HepG2 (cell line): ENCODE data around the gene SRC. TPM values are rescaled to one million over a fixed set of nuclear protein-coding genes. Genes with fewer than 3 reads are reported as not detected.

Experiments
- ATRX ChIP-seq: sonication (generic); formaldehyde crosslinking; IDR thresholded peaks from 2 replicates; pipeline ENCODE4 v1.4.0; 2020; ENCODE audit warnings: missing genetic modification reagents, borderline replicate concordance
- CCAR2 ChIP-seq: fragments of 200-400 bp; formaldehyde crosslinking; optimal IDR thresholded peaks from 2 replicates; pipeline ENCODE3; 2018; ENCODE audit warnings: low read depth, mild to moderate bottlenecking, low read length, moderate library complexity
- EZH2 ChIP-seq: conservative IDR thresholded peaks from 2 replicates; pipeline ENCODE4 v1.6.1; 2012; ENCODE audit warnings: mild to moderate bottlenecking, low read depth, low read length, moderate library complexity
- FOXM1 ChIP-seq: sonication (generic); formaldehyde crosslinking; IDR thresholded peaks from 2 replicates; pipeline ENCODE4 v1.5.0; 2020; ENCODE audit warnings: missing genetic modification reagents
- JUNB ChIP-seq: sonication (generic); formaldehyde crosslinking; IDR thresholded peaks from 2 replicates; pipeline ENCODE4 v1.8.0; 2022; ENCODE audit warnings: missing genetic modification reagents, mild to moderate bottlenecking, borderline replicate concordance
- KAT2B ChIP-seq: fragments of 150-350 bp; IDR thresholded peaks from 2 replicates; pipeline ENCODE4 v1.6.1; 2014; ENCODE audit warnings: low read depth, low read length, borderline replicate concordance
- KDM5B ChIP-seq: sonication (generic); formaldehyde crosslinking; IDR thresholded peaks from 2 replicates; pipeline ENCODE4 v1.4.0; 2020; ENCODE audit warnings: missing genetic modification reagents, mild to moderate bottlenecking, borderline replicate concordance
- KLF11 ChIP-seq: IDR thresholded peaks from 2 replicates; pipeline ENCODE4 v1.6.1; 2016; ENCODE audit warnings: missing compliant biosample characterization
- LBX2 ChIP-seq: sonication (generic); formaldehyde crosslinking; IDR thresholded peaks from 2 replicates; pipeline ENCODE4 v1.5.0; 2020; ENCODE audit warnings: missing genetic modification reagents, mild to moderate bottlenecking, borderline replicate concordance
- MNT ChIP-seq: fragments of 450-650 bp; IDR thresholded peaks from 2 replicates; pipeline ENCODE4 v1.6.1; 2016
- MTF1 ChIP-seq: sonication (generic); formaldehyde crosslinking; IDR thresholded peaks from 2 replicates; pipeline ENCODE4 v1.5.0; 2020; ENCODE audit warnings: missing genetic modification reagents
- MZF1 ChIP-seq: sonication (generic); formaldehyde crosslinking; IDR thresholded peaks from 2 replicates; pipeline ENCODE4 v1.8.1; 2023; ENCODE audit warnings: mild to moderate bottlenecking, missing genetic modification reagents, borderline replicate concordance
- POLR2AphosphoS5 ChIP-seq: IDR thresholded peaks from 2 replicates; pipeline ENCODE4 v1.6.1; 2012; ENCODE audit warnings: low read depth, low read length
- TAF1 ChIP-seq: sonication (generic); formaldehyde crosslinking; IDR thresholded peaks from 2 replicates; pipeline ENCODE4 v1.4.0; 2020; ENCODE audit warnings: missing genetic modification reagents
- ZNF235 ChIP-seq: sonication (generic); formaldehyde crosslinking; IDR thresholded peaks from 2 replicates; pipeline ENCODE4 v1.8.1; 2023; ENCODE audit warnings: mild to moderate bottlenecking, missing genetic modification reagents, borderline replicate concordance
- ZNF275 ChIP-seq: sonication (generic); formaldehyde crosslinking; IDR thresholded peaks from 2 replicates; pipeline ENCODE4 v1.8.0; 2022; ENCODE audit warnings: missing genetic modification reagents, mild to moderate bottlenecking, inconsistent platforms, borderline replicate concordance
- ZNF382 ChIP-seq: sonication (generic); formaldehyde crosslinking; IDR thresholded peaks from 2 replicates; pipeline ENCODE4 v1.5.0; 2020; ENCODE audit warnings: missing genetic modification reagents, mild to moderate bottlenecking, borderline replicate concordance
- ZNF557 ChIP-seq: sonication (generic); formaldehyde crosslinking; IDR thresholded peaks from 2 replicates; pipeline ENCODE4 v1.4.0; 2020; ENCODE audit warnings: missing genetic modification reagents
- ZNF564 ChIP-seq: sonication (generic); formaldehyde crosslinking; IDR thresholded peaks from 2 replicates; pipeline ENCODE4 v1.8.1; 2023; ENCODE audit warnings: mild to moderate bottlenecking, missing genetic modification reagents
- ZNF710 ChIP-seq: sonication (generic); formaldehyde crosslinking; IDR thresholded peaks from 2 replicates; pipeline ENCODE4 v1.5.0; 2020; ENCODE audit warnings: mild to moderate bottlenecking, missing genetic modification reagents, borderline replicate concordance
- ZNF776 ChIP-seq: sonication (generic); formaldehyde crosslinking; IDR thresholded peaks from 2 replicates; pipeline ENCODE4 v1.4.0; 2020; ENCODE audit warnings: mild to moderate bottlenecking, missing genetic modification reagents
- ZNF790 ChIP-seq: sonication (generic); formaldehyde crosslinking; IDR thresholded peaks from 2 replicates; pipeline ENCODE4 v1.8.0; 2022; ENCODE audit warnings: missing genetic modification reagents, mild to moderate bottlenecking, borderline replicate concordance
- ZUFSP ChIP-seq: sonication (generic); formaldehyde crosslinking; IDR thresholded peaks from 2 replicates; pipeline ENCODE4 v1.9.0; 2021; ENCODE audit warnings: missing genetic modification reagents, mild to moderate bottlenecking, borderline replicate concordance
- polyA plus RNA-seq, 8 experiments: library from polyadenylated mRNA; depleted of rRNA in 3 of 8; stranded (reverse) in 7 of 8; unstranded in 1 of 8; fragments of >200 nt; fragmentation: Illumina TruSeq in 4 of 8; extraction: Trizol in 4 of 8; gene quantifications; 2 replicates each; pipeline versions ENCODE4 v1.2.1 to v1.2.3, GENCODE V29; 2011 to 2016; ENCODE audit warnings: low read depth in 4 of 8, missing spikeins in 1 of 8, mixed read lengths in 1 of 8; ENCODE audit not compliant: insufficient read depth in 1 of 8
- total RNA-seq, 5 experiments: library from RNA; depleted of rRNA; stranded (reverse); fragments of >200 nt; fragmentation: Illumina TruSeq; extraction: Trizol; gene quantifications; 2 replicates each; pipeline ENCODE4 v1.2.3, GENCODE V29; 2016; ENCODE audit warnings: low read depth in 1 of 5

The SRC gene
- total and polyA plus RNA-seq, 2 of the 13 experiments (the other 11 are each of a cell fraction or from before 2014, with no cell fraction given) = 54.7 to 192 TPM

- TF ChIP-seq ATRX (CRISPR knock-in tag) (no peak), LBX2 (CRISPR knock-in tag) (no peak), ZNF790 (no peak; the same call in 1 of the 2 replicates), KAT2B (no peak), ZUFSP (CRISPR knock-in tag) (no peak), MNT (0 out of 2 replicates have a peak, but pooled peaks have one; percentile 48), KDM5B (CRISPR knock-in tag) (peak; percentile 35; the same call in 1 of the 2 replicates), CCAR2 (no peak), ZNF557 (CRISPR knock-in tag) (no peak), ZNF564 (CRISPR knock-in tag) (no peak), MTF1 (no peak), EZH2 (no peak), ZNF710 (no peak), TAF1 (peak; percentile 39; the same call in 1 of the 2 replicates), MZF1 (CRISPR knock-in tag) (0 out of 2 replicates have a peak, but pooled peaks have one; percentile 70), ZNF235 (no peak), FOXM1 (CRISPR knock-in tag) (no peak), JUNB (CRISPR knock-in tag) (no peak), KLF11 (peak; percentile 65; the same call in 1 of the 2 replicates), ZNF382 (CRISPR knock-in tag) (no peak), POLR2AphosphoS5 (no peak), ZNF776 (CRISPR knock-in tag) (no peak), ZNF275 (no peak)
Measured at GRCh38 chr20:37343212-37343993, 2.5 kb upstream of the SRC start (continued).
